COR-L47 (cell line): ENCODE data around the gene PA2G4.

Experiments
- DNase-seq: peaks from one replicate; lab custom pipeline; 2025; lab: John Stamatoyannopoulos, UW

Gene PA2G4

GRCh38 chr12:56126732-56127239 lies 22.4 kb downstream of the PA2G4 start:
- DNase-seq, result no peak

GRCh38 chr12:56127485-56127887 lies 23.1 kb downstream of the PA2G4 start:
- DNase-seq, result no peak

- peak; percentile 100 for DNase-seq
Observed at GRCh38 chr12:56127888-56128669, 23.7 kb downstream of the PA2G4 start, which contains the start of gene ESYT1. TSS of gene ESYT1 (plus strand) at chr12:56128267. CDS start at chr12:56128320, 53 bp downstream.

- no peak for DNase-seq
Observed at GRCh38 chr12:56128670-56129205, 24.4 kb downstream of the PA2G4 start.

DNA sequence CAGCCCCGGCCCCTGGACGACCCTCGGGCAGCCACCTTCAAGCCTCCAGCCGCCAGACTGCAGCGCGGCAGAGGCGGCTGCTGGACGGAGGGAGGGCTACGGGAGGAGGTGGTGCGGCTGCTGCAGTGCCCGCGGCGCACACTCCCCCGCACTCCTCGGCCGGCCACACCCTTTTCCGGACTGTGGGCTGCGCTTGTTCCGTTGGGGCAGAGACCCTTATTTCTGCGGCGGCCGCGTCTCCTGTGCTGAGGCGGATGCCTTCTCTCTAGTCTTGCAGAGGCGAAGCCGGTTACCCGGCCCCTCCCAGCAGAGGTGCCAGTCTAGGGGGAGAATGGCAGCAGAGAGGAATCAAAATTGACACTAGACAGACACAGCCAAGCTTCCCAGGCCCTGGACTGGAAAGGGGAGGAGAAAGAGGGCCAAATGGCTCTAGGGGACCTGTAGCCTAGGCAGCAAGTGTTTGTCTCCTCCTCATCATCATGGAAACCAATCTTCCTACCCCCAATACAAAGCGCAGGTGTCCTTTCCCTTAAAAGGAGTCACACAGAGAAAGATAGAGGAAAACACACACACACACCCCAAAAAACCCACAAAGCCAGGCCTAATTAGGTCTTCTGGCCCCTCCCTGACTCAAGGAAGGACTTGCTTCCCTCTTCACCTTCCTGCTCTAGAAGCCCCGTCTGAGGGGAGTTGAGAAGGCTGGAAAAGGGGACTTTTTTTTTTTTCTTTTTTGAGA lies 25.0 kb downstream of the PA2G4 start:
- DNase-seq, result peak; percentile 48

- no peak for DNase-seq
Observed at GRCh38 chr12:56129942-56130495, 25.7 kb downstream of the PA2G4 start.

GRCh38 chr12:56130876-56131275 lies 26.5 kb downstream of the PA2G4 start:
- no peak for DNase-seq

- DNase-seq, result no peak
Observed at GRCh38 chr12:56134897-56135296, 30.5 kb downstream of the PA2G4 start.

DNA sequence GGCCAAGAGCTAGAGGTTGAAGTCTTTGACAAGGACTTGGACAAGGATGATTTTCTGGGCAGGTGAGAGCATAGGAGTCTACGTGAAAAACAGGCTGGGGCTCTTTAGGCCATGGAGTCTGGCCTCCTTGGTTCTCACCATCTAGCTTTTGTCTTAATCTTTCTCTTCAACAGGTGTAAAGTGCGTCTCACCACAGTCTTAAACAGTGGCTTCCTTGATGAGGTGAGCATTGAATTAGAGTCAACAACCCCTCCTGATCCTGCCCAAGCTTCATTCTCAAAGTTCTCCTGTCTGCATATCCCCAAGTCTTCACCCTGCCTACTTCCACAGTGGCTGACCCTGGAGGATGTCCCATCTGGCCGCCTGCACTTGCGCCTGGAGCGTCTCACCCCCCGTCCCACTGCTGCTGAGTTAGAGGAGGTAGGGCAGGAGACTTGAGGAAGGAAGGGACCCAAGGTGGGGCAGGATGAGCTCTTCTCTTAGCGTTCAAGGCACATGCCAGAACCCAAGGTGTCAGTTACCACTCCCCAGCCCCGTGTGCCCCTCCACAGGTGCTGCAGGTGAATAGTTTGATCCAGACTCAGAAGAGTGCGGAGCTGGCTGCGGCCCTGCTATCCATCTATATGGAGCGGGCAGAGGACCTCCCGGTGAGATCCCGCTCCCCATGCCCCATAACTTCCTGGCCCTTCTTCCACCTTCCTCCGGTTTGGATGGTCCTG lies 33.7 kb downstream of the PA2G4 start:
- DNase-seq, result no peak

DNA sequence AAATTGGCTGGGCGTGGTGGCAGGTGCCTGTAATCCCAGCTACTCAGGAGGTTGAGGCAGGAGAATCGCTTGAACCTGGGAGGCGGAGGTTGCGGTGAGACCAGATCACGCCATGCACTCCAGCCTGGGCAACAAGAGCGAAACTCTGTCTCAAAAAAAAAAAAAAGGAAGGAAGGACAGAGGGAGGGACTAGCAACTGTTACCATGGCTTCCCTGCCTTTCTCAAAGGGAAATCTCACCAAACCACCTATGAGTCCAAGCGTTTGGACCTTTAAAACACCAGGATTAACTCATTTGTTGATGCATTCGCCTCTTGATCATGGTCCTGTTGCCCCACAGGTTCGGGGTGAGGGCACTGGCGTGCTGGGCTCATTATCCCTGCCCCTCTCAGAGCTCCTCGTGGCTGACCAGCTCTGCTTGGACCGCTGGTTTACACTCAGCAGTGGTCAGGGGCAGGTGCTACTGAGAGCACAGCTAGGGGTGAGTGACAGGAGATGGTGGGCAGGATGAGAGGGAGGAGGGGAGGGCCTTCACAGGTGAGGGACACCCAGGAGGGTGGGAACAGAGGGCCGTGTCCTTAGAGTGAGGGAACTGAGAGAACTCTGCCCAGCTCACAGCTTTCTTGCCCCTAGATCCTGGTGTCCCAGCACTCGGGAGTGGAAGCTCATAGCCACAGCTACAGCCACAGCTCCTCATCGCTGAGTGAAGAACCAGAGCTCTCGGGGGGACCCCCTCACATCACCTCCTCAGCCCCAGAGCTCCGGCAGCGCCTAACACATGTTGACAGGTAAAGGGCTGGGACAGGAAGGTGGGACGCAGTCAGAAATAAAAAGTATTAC lies 37.8 kb downstream of the PA2G4 start:
- DNase-seq, result no peak

DNA sequence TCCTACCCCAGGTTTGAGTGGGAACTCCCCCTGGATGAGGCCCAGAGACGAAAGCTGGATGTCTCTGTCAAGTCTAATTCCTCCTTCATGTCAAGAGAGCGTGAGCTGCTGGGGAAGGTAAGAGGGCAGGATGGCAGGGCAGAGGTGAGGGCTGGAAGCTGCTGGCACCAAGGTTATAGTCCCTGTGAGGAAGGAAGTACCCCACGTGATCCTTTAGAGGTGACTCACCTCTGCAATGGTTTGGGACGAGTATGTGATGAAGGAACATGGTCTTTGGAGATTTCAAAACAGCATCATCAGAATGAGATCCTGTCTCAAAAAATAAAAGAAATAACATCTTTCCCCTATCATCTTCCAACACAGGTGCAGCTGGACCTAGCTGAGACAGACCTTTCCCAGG lies 38.9 kb downstream of the PA2G4 start:
- DNase-seq, result no peak

GRCh38 chr12:56143870-56144269 lies 39.5 kb downstream of the PA2G4 start:
- DNase-seq, result no peak

DNA sequence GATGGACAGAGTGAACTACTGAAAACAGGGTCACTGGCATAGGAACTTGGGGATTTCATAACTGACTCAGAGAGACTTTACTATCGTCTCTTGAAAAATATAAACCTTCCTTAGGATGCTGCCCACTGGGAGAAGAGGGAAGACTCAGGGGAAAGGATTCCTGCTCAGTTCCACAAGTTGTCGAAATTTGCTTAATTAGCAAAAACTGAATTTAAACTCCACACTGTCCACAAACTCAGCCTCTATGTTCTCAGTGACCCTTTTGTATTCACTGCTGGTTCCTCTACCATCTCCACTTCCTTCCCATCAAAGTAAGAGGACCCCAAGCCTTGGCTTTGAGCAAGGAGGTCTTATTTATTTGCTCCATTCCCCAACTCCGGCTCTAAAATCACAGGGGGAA lies 40.9 kb downstream of the PA2G4 start:
- DNase-seq, result no peak

DNA sequence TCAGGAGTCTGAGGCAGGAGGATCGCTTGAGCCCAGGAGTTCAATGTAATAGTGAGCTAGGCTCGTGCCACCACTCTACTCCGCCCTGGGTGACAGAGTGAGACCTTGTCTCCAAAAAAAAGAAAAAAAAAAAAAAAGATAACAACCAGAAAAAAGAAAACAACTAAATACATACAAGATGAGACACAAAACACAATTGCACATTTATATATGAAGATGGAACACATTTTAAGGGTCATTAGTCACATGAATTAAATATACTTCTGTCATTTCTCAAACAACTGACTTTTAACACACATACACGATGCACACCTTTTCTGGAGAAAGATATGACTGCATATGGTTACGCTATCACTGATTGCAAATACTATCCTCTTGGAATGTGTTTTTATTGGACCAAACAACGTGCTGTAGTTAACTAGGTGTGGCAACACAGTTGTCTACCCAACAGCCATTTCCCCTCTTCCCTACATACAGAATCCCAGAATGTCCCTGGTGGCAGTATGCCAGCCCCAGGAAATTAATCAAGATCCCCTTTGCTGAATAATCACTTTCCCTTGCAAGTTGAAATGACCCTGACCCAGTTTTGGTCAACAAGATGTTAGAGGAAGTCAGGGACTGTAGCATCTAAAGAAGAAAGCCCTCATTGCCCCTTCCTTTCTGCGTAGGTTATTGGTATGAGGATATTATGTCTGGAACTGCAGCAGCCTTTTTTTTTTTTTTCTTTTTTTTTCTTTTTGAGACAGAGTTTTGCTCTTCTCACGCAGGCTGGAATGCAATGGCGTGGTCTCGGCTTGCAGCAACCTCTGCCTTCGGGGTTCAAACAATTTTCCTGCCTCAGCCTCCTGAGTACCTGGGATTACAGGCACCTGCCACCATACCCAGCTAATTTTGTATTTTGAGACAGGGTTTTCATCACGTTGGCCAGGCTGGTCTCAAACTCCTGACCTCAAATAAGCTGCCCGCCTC lies 42.4 kb downstream of the PA2G4 start:
- no peak for DNase-seq

DNA sequence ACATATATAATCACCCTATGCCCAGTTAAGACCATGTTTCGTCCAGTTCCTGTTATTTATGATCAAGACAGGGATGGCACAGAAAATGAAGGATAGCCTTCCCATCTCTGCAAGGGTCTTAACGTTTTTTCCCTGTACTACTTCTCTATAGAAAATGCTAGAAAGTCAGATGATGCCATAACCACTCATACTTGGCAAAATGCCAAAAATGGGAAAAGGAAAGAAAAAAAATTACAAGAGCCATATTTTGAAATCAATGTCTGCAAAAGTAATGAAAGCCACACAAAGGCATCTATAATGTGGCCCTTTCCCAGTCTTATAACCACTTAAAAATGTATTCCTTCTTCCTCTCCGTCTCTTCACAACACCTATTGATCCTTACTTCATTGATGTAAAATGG lies 46.2 kb downstream of the PA2G4 start:
- DNase-seq, result no peak

DNA sequence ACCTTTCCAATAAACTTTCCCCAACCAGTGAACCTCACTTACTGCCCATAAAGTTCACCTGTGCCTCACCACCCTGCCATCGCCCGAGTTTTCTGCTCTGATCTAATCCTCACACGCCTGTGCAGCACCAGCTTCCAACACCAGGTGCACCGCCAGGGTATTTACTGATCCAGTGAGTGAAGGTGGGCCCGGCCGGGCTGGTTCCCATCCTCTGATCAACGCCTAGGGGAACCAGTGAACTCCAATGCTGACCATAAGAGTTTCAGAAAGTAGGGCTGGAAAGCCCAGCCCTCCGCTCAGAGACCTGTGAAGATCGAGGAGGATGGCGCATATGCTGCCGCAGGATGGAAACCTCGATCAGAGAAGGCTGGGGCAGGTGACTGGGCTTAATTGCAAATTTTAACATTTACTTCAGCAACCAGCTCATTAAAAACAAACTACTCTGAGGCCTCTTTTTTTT lies 47.3 kb downstream of the PA2G4 start:
- peak; percentile 73 for DNase-seq

- DNase-seq, result peak; percentile 87
Observed at GRCh38 chr12:56152132-56152755, 47.9 kb downstream of the PA2G4 start, which contains the start of gene MYL6B. TSS of gene MYL6B (plus strand) at chr12:56152587. CDS start at chr12:56153919, 1,332 bp downstream.

DNA sequence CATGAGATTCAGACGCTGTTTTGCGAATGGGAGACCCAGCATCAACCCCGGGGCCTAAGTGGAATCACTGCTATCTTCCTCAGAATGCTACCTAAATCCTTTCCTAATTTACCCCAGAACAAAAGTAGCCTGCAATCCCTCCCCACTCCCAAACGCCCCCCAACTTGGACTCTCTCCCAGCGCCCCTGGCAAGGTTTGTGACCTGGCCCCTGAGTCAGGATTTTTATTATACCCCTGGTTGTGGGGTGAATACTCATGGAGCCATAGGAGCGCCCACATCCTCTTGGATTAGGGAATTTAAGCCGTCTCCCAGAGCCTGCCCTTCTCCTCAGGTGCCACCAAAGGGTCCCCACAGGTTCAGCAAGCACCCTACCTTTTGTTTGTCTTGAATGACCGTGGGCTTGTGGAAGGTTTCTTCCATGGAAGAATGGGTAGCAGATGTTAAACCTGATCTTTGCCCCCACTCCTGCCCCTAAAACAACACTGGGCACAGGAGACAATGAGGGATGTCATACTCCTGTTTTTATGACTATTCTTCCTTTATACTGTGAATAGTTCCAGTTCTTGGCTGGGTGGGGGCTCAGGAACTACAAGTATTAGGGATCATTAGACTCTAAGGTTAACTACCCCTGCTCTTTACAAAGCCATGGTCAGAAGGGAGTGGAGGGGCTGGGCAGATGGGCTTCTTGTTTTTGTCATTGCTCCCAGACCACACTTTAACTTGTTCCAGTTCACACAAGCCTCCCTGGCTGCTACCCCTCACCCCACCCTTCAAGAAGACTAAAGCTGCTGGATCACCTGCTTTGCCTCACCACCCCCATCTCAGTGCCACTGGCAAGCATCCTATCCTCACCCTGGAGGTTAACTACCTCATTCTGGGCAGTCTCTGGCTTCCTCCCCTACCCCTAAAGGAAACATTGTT lies 48.7 kb downstream of the PA2G4 start:
- DNase-seq, result no peak
